CD4-positive, alpha-beta T cell treated with Interleukin-6 at 100 ng/mL for 8 hours (primary cell): ENCODE measurements around the gene HERPUD1.
"Not testable (repeated sequence)": the region's sequence is repeated elsewhere in the genome, so short reads cannot be mapped to it uniquely, and the experiment has no call there.

Experiments used
- DNase-seq: peaks from one replicate; pipeline ENCODE4 v3.0.0-alpha.2; 2020; ENCODE audit warnings: mixed read lengths, low spot score

HERPUD1 gene

DNA sequence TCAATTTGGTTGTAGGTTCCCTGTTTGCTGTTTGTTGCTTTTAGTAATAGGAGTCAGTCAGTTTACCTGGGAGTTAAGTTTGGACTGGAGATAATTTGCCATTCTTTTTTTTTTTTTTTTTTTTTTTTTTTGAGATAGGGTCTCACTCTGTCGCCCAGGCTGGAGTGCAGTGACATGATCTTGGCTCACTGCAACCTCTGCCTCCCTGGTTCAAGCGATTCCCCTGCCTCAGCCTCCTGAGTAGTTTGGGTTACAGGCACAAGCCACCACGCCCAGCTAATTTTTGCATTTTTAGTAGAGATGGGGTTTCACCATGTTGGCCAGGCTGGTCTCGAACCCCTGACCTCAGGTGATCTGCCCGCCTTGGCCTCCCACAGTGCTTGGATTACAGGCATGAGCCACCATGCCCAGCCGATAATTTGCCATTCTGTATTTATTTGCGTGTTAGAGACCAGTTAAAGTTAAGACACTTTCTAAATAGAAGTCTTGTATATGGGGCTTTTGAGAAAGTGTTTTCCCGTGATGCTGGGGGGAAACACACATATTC is 2.7 kb downstream of the HERPUD1 start:
- DNase-seq: not testable (repeated sequence)

DNA sequence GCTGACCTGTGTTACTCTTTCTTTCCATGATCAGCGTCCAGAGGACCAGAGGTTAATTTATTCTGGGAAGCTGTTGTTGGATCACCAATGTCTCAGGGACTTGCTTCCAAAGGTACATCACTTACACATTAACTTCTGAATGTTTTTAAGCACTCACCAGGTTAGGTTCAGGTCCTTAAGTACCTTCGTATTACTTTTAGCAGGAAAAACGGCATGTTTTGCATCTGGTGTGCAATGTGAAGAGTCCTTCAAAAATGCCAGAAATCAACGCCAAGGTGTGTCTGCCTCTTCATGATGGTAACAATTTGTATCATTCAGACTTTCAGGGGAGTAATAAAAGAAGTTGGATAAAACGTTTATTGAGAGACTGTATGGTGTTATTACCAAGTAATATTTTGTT is 3.3 kb downstream of the HERPUD1 start:
- no peak for DNase-seq

DNA sequence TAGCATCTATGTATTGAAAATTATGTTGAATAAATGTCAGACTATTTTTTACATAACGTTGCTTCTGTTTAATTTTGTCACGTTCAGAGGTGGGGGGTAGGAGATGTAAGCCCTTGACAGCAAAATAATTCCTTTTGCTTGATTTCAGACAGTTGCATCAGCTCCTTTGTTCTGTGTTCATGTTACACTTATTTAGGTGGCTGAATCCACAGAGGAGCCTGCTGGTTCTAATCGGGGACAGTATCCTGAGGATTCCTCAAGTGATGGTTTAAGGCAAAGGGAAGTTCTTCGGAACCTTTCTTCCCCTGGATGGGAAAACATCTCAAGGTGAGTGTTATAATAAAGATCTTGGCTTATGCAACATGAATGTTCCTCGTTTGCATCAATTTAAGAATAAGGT is 4.5 kb downstream of the HERPUD1 start:
- DNase-seq: no peak

DNA sequence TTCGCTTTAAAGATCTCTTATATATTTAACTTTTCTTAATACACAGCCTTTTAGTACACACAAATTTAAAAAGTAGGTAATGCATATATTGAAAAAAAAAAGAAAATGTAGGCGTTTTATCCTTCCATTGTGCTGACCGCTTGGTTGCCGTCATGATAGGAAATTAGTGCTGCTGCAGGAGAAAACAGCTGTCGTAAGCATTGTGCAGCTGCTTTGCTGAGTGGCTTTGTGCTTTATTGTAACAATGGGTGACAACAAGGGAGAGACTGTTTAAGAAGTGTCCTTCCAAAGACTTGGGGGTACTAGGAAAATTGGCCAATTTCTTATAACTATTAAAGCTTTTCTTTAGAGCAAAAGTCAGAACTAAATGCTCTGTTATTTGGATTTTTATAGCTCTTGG is 5.0 kb downstream of the HERPUD1 start:
- no peak for DNase-seq

DNA sequence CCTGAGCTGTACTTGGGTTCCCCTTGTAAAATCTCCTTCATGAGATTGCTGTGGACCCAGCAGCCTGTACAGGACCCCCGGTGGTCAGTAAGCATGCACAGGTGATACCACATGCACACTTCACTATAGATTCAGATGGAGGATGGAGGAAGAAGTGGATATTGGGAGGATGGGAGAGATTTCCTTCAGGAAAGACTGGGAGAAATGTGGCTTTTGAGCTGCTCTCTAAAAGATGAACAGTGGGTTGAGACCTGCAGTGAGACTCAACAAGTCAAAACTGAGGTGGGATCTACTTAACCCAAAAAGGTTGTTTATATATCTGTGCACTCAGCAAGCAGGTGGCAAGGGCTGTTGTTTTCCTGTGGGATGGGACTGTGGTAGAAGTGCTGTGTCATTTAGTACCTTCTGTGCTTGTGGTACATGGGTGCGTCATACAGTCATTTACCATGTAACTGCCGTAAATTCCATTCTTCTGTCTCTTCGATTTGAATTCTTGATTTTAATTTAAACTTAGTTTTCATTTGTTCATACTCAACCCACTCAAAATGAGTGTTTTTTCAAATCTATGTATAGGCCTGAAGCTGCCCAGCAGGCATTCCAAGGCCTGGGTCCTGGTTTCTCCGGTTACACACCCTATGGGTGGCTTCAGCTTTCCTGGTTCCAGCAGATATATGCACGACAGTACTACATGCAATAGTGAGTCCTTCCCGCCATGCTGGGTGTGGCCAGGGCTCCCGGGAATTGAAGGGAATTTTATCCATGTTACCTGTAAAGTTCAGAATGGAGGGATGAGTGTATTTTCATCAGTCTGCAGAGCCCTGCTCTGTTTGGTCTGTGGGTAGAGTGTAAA is 6.9 kb downstream of the HERPUD1 start:
- DNase-seq: peak; percentile 42

DNA sequence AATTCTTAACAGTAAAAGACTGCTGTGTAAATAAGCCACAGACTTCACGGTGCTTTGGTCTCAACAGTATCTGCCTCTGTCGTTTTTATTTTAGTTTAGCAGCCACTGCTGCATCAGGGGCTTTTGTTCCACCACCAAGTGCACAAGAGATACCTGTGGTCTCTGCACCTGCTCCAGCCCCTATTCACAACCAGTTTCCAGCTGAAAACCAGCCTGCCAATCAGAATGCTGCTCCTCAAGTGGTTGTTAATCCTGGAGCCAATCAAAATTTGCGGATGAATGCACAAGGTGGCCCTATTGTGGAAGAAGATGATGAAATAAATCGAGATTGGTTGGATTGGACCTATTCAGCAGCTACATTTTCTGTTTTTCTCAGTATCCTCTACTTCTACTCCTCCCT is 7.9 kb downstream of the HERPUD1 start:
- no peak for DNase-seq

DNA sequence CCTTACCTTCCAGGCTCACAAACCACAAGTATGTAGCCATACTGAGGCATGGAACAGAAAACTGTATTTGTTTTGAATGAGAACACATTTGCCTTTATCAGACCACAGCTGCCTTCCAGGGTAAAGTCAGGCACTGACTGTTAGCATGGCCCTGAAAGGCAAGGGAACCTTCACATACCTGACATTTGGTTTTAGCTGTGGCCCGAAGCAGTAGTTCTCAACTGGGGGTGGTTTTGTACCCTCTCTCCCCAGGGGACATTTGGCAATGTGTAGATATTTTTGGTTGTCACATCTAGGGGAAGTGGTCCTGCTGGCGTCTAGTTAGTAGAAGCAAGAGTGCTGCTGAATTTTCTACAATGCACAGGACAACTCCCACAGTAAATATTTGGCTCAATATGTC is 9.2 kb downstream of the HERPUD1 start:
- DNase-seq: no peak

DNA sequence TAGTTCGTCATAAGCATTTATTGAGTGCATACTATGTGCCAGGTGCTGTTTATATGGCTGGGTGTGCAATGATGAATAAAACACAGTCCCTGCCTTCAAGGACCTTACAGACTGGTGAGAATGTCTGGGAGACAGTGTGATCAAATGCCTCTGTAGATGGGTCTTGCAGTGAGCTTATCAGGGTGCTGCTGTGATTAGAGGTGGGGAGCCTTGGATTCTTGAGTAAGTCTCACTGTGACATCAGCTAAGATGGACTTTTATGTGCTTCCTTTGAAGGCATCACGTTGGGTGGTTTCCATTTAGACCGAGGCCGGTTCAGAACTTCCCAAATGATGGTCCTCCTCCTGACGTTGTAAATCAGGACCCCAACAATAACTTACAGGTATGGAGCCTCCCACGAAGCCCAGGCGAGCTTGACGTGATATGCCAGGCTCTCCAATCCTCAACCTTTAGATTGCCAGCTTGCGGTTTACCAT is 10.0 kb downstream of the HERPUD1 start:
- DNase-seq: no peak

DNA sequence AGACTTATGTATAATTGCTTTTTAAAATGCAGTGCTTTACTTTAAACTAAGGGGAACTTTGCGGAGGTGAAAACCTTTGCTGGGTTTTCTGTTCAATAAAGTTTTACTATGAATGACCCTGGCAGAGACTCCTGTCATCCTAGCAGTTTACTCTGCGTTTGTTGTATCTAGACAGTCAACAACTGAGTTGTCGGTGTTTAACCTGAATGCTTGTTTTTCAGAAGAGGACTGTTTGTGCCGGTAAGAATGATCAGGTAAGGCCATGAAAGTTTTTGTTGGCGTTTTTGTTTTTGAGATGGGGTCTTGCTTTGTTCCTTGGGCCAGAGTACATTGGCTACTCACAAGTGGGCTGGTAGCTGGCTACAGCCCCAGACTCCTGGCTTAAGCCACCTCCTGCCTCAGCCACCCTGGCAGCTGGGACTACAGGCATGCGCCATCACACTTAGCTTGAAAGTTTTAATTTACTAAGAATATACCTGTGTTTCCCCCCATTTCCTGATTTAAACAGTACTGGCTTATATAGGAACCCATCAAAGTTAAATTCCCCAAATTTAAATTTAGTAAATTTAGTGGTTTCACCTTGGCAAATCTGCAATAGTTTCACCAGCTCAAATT is 11.9 kb downstream of the HERPUD1 start:
- no peak for DNase-seq

DNA sequence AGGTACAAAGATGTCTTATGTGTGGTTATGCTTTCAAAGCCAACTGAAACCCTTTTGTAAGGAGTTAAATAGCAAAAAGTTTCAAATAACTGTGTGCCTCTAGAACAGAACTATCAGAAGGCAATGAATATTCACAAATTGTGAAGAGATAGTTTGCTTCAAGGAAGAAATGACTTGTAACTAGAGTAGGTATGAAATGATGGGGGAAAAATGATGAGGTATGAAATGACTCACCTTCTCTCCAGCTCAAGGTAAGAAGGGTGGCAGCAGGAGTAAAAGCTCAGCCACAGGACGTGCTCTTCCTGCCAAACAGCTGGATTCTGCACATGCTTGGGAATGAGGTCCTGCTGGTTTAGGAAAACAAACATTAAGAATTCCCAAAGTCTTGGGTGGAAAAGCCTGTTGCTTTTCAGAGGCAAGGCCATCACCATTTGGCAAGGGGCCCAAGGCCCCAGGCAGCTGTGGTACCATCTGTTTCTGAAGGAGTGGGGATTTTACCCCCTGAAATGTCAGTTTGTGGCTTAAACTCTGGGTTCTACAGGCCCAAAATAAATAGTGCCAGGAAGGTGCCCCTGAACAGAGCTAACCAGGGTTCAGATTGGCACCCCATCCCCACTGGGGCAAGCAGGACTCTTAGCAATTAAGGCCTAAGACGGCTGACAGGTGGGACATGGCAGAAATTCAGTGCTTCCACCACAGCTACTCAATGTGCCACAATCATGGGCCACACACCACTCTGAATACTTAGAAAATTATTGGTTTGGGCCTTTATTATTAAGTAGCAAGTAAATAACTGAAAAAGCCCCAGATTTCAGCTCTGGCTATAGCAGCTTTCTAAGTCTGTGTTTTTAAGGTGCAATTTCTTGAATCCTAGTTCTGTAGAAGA is 13.3 kb downstream of the HERPUD1 start:
- no peak for DNase-seq

DNA sequence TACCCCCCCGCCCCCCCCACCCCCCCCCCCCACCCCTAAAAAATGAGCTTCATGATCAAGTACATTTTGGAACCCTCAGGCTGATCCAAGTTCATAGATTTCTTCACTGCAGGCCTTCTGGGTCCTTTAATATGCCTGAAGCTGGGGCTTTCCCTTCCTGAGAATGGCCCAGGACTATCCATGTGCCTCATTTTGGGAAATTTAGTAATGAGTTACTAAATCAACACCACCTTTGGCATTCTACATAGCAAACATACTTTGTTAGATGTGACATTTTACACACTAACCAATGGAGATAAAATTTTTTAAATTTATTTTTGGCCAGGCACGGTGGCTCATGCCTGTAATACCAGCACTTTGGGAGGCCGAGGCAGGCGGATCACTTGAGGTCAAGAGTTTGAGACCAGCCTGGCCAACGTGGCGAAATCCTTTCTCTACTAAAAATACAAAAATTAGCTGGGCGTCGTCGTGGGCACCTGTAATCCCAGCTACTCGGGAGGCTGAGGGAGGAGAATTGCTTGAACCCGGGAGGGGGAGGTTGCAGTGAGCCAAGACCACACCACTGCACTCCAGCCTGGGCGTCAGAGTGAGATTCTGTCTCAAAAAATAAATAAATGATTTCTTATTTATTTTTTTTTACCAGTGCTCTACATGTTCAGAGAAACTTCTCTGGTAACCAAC is 14.0 kb downstream of the HERPUD1 start:
- DNase-seq: no peak

DNA sequence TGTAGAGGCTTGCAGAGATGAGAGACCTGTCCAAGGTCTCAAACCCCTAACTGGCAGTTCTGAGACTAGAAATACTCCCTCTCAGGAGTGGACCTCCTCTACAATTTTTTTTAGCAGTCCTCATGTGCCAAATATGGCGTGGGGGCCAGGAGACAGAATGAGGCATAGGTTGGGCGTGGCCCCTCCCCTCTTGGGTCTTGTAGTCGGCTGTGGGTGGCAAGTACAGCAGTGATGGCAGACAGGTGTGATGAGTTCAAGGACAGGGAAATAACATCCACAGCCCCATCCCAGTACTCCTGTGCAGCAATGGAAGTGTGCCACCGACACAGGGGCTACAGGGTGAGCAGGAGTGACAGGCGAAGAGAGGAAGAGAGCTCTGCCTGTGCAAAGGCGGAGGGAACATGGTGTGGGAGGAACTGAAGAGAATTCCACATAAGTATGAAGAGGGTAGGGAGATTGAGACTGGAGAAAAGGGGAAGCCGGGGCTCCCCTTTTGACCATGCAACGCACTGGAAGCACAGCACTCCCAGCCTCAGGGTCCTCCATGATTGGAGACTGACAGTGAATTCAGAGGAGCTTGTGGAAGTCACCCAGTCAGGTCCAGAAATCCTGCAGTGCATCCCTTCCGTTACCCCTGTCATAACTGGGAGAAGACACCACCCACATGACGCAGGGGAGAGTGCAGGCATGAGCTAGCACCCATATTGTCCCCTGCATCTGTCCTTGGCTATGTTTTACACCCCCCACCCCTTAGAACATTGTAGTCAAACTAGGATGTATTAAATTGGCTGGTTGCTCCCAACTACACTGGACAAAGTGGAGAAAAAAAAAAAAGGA is 15.0 kb downstream of the HERPUD1 start:
- no peak for DNase-seq

DNA sequence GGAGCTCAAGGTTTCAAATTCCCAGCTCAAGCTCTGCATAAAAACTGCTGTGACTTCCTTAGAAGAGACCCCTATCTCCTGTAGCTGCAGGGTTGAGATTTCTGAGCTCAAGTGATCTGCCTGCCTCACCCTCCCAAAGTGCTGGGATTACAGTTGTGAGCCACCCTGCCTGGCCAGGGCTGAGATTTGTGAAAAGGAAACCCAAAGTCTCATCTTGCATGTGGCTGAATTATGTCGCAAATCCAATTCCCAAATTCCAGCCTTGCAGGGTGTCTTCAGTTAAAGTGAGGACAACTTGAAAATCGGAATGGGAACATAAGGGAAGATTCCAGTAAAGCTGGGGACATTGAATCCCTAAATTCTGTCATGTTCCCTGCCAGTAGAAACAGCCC is 15.7 kb downstream of the HERPUD1 start:
- no peak for DNase-seq

DNA sequence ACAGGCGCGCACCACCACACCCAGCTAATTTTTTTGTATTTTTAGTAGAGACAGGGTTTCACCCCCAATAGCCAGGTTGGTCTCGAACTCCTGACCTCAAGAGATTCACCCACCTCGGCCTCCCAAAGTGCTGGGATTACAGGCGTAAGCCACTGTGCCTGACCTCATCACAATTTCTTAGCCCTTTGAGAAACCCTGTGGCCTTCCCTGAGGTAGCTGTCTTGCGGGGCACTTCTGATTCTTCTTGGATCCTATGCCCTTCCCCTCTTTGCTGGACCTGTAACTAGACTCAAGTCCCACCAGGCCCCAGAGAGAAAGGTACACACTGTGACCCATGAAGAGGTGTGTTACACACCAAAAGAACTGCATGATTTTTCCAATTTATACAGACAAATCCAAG is 16.3 kb downstream of the HERPUD1 start:
- DNase-seq: no peak

DNA sequence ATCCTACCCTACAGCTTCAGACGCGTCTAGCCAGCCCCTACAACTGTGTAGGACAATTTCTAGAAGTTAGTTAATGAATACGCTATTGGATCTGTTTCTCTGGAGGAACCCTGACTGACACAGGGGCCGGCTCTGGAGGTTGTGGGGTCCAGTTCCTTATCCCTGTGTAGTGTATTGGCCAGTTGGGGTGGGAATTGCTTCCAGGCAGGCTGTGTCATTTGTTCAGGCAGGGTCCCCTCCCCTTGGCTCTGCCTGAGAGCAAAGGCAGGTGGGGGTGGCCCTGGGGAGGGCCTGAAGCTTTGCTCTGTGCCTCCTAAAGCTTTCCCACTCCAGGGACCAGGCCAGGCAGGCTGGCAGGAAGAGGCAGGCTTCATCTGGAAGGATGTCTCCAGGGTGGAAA is 18.1 kb downstream of the HERPUD1 start:
- no peak for DNase-seq

DNA sequence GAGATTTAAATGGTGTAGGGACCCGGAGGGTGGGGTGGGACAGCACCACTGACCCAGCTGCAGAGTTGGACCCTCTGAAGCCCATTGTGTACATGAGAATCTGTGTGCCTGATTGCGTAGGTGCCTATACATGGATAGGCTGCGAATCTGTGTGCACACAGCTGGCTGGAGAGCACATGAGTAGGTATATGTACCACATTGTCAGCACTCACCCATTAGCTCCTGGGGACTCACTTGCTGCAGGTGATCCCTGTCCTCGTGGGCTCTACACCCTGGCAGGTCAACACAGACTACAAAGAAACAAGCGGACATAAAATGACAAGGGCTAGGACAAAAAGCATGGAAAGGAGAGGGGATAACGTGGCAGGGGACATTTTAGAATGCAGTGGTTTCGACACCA is 18.5 kb downstream of the HERPUD1 start:
- DNase-seq: no peak

DNA sequence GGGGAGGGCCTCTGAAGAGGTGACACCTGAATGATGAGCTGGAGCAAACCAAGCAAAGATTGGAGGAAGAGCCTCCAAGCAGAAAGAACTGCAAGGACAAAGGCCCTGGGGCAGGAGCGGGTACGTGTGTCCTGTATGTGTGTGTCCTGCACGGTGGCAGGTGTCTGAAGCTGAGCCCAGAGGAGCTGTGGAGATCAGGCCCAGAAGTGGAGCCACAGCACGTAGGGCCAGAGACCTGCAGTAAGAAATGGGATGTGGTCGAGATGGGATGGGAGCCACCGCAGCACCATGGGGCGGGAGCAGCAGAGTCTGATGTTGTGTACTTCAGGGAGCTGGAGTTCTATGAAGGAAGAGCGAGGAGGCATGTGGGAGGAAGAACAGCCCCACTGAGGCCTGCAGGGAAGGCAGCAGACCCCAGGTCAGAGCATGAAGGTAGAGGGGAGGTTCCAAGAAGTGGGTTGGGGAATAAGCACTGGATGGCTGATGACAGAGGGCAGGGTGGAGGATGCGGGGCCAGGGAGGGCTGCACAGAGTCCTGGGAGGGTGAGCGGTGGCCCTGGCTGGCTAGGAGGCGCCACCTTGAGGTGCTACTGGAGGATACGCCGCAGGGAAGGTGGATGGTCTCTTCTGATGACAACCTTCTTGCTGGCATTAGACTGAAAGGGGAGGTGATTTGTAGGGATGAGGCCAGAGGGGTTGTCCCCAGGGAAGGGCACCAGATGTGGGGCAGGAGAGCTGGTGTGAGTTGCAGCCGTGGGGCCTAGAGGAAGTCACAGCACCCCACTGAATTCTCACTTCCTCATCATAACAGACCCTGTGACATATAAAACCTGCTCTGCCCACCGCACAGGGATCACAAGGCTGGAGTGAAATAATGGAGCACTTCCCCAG is 19.2 kb downstream of the HERPUD1 start:
- DNase-seq: peak; percentile 49

DNA sequence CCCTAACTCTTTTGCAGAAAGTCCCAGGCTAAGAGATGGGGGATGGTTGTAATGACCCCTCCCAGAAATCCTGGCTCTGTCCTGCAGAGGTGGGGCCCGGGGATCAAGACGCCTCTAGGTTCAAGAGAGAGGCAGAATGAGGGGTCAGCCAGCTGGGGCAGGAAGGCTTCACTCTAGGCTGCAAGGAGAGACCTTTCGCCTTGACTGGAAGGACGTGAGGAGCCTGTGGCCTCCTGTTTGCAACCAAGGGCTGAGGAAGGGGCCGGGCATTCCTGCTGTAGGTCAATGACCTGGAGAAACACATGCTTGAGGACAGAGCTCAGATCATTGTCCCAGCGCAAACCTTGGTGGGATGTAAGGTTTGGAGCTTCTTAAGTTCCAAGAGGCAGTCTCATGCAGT is 21.1 kb downstream of the HERPUD1 start:
- DNase-seq: no peak

DNA sequence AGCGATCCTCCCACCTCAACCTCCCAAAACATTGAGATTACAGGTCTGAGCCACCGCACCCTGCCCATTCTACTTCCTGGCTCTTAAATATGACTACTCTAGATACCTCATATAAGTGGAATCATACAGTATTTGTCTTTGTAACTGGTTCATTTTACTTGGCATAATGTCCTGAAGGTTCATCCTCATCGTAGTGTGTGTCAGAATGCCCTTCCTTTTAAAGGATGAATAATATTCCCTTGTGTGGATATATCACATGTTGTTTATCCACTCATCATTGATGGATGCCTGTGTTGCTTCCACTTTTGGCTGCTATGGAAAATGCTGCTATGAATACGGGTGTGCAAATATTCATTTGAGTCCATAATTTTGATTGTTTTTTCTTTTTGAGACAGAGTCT is 24.1 kb downstream of the HERPUD1 start:
- no peak for DNase-seq

DNA sequence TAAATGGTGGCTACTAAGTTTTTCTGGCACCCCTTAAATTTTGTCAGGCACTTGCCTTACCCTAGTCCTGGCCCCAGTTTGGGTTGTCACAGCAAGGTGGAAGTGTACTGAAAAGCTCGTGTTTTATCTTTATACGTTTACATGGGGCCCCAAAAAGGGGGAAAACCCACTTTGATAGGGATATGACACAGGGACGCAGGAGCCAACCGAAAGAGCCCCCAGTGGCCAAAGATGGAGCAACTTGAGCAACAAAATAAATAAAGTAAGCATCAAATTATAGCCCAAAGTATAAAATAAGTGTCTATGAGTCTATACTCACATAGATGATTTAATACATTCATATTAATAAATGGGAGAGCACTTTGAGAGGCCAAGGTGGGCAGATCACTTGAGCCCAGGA is 24.8 kb downstream of the HERPUD1 start:
- no peak for DNase-seq
